Esophagus muscularis mucosa (tissue), 4 donors: ENCODE data around the gene PARVB. TPM values are rescaled to one million over a fixed set of nuclear protein-coding genes. Genes with fewer than 3 reads are reported as not detected.

Source experiments
- DNase-seq: peaks from one replicate; pipeline ENCODE4 v3.0.0-alpha.2; 2017; ENCODE audit errors: extremely low spot score
- H3K27ac ChIP-seq, 4 donors: fragments of 200-600 bp; sonication (generic); replicated peaks in 1 of 4; 1 replicate in 3 of 4; 2 replicates in 1 of 4; pipeline ENCODE4 v1.5.1; 2016 to 2019; ENCODE audit warnings: mild to moderate bottlenecking in 1 of 4
- H3K27me3 ChIP-seq, 4 donors: fragments of 200-600 bp; sonication (generic); one replicate each; pipeline versions ENCODE4 v1.5.1 to v1.6.0; 2016 to 2019
- H3K36me3 ChIP-seq, 4 donors: fragments of 200-600 bp; sonication (generic); one replicate each; pipeline ENCODE4 v1.5.1; 2016 to 2019
- H3K4me1 ChIP-seq, 4 donors: fragments of 200-600 bp; sonication (generic); one replicate each; pipeline ENCODE4 v1.5.1; 2016 to 2019
- H3K4me3 ChIP-seq, 4 donors: fragments of 200-600 bp; sonication (generic); 1 replicate in 2 of 4; 2 replicates in 2 of 4; pipeline ENCODE4 v1.5.1; 2016 to 2019; ENCODE audit warnings: mild to moderate bottlenecking in 4 of 4, moderate library complexity in 1 of 4
- H3K9me3 ChIP-seq, 4 donors: fragments of 200-600 bp; sonication (generic); 1 replicate in 3 of 4; 2 replicates in 1 of 4; pipeline ENCODE4 v1.5.1; 2016 to 2019
- EP300 ChIP-seq: sonication (generic); formaldehyde crosslinking; IDR thresholded peaks from one replicate; pipeline ENCODE4 v1.6.1; 2017; ENCODE audit warnings: antibody characterized with exemption
- POLR2A ChIP-seq: fragments of 450-650 bp; IDR thresholded peaks from one replicate; pipeline ENCODE4 v1.6.1; 2017; ENCODE audit warnings: antibody characterized with exemption, moderate library complexity, mild to moderate bottlenecking, low read depth
- POLR2AphosphoS5 ChIP-seq, 2 donors: sonication (generic); formaldehyde crosslinking; IDR thresholded peaks; one replicate each; pipeline ENCODE4 v1.6.1; 2017; ENCODE audit warnings: antibody characterized with exemption in 2 of 2
- WGBS: methylation state at CpG from one replicate; pipeline ENCODE4 v1.1.5; 2018; 5-methylcytosine and 5-hydroxymethylcytosine counted together
- intact Hi-C: fragments of 100-400 bp; cut with DNase I; formaldehyde crosslinking; loops from one replicate; pipeline ENCODE4 v1.15.1; 2023
- total RNA-seq, 4 donors: library from RNA; depleted of rRNA; stranded (reverse); fragments of >200 nt; gene quantifications; one replicate each; pipeline versions ENCODE4 v1.1.0 to v1.2.1, GENCODE V29; 2016
- TF ChIP-seq, protein P1 (sequence below), 3 experiments: fragments of 200-600 bp in 2 of 3; fragments of 450-650 bp in 1 of 3; sonication (generic) in 2 of 3; IDR thresholded peaks; one replicate each; pipeline ENCODE4 v1.5.1; 2017 to 2019; ENCODE audit warnings: antibody characterized with exemption in 3 of 3, mild to moderate bottlenecking in 2 of 3, moderate library complexity in 1 of 3

Gene PARVB
- total RNA-seq, 4 donors from 2014 or later: 22.0 to 107 (median 45.5) TPM

DNA sequence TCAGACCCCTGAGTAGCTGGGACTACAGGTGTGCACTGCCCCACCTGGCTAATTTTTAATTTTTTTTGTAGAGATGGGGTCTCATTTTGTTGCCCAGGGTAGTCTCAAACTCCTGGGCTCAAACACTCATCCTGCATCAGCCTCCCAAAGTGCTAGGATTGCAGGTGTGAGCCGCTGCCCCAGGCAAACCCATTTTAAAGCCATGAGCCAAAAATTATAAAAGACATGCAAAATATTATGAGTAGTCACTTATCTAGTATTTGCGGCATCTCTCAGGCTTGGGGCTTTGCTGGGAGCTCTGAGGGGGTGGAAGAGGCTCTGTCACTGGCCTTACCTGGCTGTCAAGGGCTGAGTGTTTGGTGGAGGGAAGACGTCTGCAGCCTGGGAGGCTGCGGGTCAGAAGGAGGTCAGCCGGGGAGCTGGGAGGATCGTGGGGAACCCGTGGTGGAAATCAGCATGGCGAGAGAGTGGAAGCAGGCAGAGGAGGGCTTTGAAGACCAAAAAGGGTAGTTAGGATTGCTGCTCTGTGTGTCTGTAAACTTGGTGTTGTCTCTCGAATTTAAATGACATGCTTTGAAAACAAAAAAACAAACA lies 87.6 kb downstream of the PARVB start:
- peaks cover 7 to 10% (median 9%) of the 10 kb centered on the region in 4 donors for H3K4me1 ChIP-seq
- no peak overlapping the region for H3K4me3 ChIP-seq
- intact Hi-C loops: no loop called here
- WGBS: 75% methylated on average over 9 of the region's 9 CpGs
- H3K27ac ChIP-seq: no peak overlapping the region
- DNase-seq: no peak
- H3K27me3 ChIP-seq: no peaks in the 10 kb centered on the region
- TF ChIP-seq EP300 (no peak), POLR2AphosphoS5 (IDR thresholded peaks at IDR 0.05) (no peak), POLR2A (no peak)
- TF ChIP-seq, protein P1, sequence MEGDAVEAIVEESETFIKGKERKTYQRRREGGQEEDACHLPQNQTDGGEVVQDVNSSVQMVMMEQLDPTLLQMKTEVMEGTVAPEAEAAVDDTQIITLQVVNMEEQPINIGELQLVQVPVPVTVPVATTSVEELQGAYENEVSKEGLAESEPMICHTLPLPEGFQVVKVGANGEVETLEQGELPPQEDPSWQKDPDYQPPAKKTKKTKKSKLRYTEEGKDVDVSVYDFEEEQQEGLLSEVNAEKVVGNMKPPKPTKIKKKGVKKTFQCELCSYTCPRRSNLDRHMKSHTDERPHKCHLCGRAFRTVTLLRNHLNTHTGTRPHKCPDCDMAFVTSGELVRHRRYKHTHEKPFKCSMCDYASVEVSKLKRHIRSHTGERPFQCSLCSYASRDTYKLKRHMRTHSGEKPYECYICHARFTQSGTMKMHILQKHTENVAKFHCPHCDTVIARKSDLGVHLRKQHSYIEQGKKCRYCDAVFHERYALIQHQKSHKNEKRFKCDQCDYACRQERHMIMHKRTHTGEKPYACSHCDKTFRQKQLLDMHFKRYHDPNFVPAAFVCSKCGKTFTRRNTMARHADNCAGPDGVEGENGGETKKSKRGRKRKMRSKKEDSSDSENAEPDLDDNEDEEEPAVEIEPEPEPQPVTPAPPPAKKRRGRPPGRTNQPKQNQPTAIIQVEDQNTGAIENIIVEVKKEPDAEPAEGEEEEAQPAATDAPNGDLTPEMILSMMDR (IDR thresholded peaks at IDR 0.05): no peak
- H3K36me3 ChIP-seq: no peaks in the 10 kb centered on the region
- H3K9me3 ChIP-seq: no peaks in the 10 kb centered on the region

DNA sequence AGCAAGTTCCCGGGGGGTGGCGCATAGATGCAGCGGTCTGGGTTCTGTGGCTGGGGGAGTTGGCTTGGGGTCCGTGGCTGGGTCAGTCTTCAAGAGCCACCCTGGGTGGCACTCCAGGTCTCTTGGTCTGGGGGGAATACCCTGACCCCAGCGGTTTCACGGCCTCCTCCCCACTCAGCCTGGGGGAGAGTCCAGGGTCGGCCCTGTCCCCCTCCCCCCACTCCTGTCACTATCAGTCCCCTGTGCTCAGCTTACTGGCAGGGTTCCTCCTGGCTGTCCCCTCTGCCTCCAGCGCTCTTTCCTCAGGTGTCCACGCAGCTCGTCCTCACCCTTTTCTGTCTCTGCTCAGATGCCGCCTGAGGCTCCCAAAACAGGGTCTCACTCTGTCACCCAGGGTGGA lies 88.1 kb downstream of the PARVB start:
- Histone ChIP-seq H3K27me3 (no peaks in the 10 kb centered on the region), H3K27ac (no peak overlapping the region), H3K4me3 (no peak overlapping the region), H3K9me3 (no peaks in the 10 kb centered on the region), H3K4me1 (peaks cover 7 to 15% (median 10%) of the 10 kb centered on the region in 4 donors), H3K36me3 (no peaks in the 10 kb centered on the region)
- no peak for TF ChIP-seq EP300
- no peak for TF ChIP-seq POLR2AphosphoS5 (IDR thresholded peaks at IDR 0.05)
- TF ChIP-seq, protein P1 (IDR thresholded peaks at IDR 0.05): no peak
- TF ChIP-seq POLR2A: no peak
- intact Hi-C loops: no loop called here
- no peak for DNase-seq
- 96% methylated on average over 9 of the region's 11 CpGs for WGBS

DNA sequence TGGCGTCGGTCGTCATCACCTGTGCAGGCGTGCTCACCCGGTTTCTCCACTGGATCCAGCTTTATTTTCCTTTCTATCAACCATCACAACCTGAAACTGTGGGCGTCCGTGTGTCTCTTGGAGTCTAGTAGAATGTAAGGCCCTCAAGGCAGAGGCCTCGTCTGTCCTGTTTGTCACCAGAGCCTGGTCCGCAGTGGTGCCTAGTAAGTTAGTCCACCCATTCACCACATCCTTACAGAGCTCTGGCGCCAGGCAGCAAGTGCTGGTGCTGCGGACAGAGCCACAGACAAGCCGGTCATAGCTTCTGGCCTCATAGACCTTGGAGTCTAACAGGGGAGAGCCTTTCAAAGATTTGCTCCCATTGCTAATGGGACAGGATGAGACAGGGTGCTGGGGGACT lies 92.2 kb downstream of the PARVB start:
- Histone ChIP-seq H3K27ac (no peak overlapping the region), H3K27me3 (no peaks in the 10 kb centered on the region), H3K4me3 (no peak overlapping the region), H3K9me3 (no peaks in the 10 kb centered on the region), H3K4me1 (peaks cover 0 to 8% (median 1%) of the 10 kb centered on the region in 4 donors), H3K36me3 (peaks cover 0 to 33% (median 25%) of the 10 kb centered on the region in 4 donors)
- WGBS: 94% methylated on average over 9 of the region's 12 CpGs
- no peak for TF ChIP-seq EP300
- TF ChIP-seq, protein P1 (IDR thresholded peaks at IDR 0.05): no peak
- TF ChIP-seq POLR2A: no peak
- no peak for TF ChIP-seq POLR2AphosphoS5 (IDR thresholded peaks at IDR 0.05)
- intact Hi-C loops: no loop called here
- DNase-seq: no peak

DNA sequence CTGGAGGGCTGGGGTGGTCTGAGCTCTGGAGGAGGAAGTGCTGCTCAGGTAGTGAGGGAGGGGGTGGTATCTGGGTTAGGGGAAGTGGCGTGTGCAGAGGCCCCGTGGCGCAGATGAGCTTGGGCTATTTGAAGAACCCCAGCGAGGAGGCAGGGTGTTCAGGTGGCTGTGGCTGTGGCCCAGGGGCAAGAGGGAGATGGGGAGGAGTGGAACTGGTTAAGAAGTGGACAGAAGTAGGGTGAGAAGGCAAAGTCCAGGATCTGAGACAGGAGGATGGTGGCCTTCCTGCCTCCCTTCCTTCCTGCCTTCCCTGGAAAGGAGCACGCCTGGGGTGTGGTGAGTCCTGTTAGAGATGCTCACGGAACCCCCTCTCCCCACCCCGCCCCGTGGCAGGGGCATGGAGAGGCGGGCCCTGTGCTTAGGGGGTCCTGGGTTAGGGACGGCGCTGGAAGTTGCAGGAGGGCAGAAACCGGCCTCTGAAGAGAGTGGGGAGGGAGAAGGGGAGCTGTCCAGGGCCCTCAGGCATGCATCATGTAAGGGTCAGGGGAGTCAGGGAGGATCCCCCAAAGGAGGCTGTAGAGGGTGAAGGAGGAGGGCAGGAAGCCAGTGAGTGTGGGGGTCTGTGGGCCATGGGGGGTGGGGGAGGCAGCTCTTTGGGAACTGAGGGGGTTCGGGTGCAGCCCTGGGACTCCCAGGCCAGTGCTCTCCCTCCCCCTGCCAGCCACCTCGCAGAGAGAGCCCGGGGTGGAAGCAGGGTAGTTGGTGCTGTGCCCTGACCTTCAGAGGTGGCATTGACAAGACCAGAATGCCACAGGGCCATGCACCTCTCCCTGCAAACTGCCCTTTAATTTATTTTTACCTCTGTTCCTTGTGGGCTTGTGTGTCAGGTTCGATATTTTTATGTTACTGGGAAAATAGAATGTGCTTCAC lies 92.9 kb downstream of the PARVB start:
- intact Hi-C loops: no loop called here
- no peaks in the 10 kb centered on the region for H3K9me3 ChIP-seq
- 85% methylated on average over 13 of the region's 16 CpGs for WGBS
- DNase-seq: no peak
- TF ChIP-seq POLR2AphosphoS5 (IDR thresholded peaks at IDR 0.05) (no peak), EP300 (no peak), POLR2A (no peak)
- TF ChIP-seq, protein P1 (IDR thresholded peaks at IDR 0.05): no peak
- no peaks in the 10 kb centered on the region for H3K27me3 ChIP-seq
- peaks cover 0 to 8% (median 1%) of the 10 kb centered on the region in 4 donors for H3K4me1 ChIP-seq
- no peak overlapping the region for H3K27ac ChIP-seq
- H3K36me3 ChIP-seq: peaks cover 0 to 38% (median 27%) of the 10 kb centered on the region in 4 donors
- H3K4me3 ChIP-seq: no peak overlapping the region
